Endothelial cell of umbilical vein (primary cell): Measurements from ENCODE around the gene CCDC183. TPM values are rescaled to one million over a fixed set of nuclear protein-coding genes. Genes with fewer than 3 reads are reported as not detected.
"Not testable (repeated sequence)": the region's sequence is repeated elsewhere in the genome, so short reads cannot be mapped to it uniquely, and the experiment has no call there.

Experiments
- BruUV-seq: library from RNA; stranded (reverse); fragments of 400-500 nt; replicated peaks from 2 replicates; lab custom pipeline; 2021; lab: Mats Ljungman, UMichigan
- CTCF ChIA-PET: fragments of 300-600, 350-600 bp; sonication (Branson Sonifier 250); formaldehyde crosslinking; loops from one replicate; lab custom pipeline; 2021; ENCODE audit warnings: antibody characterized with exemption, inconsistent platforms; lab: Charles Lee
- POLR2A ChIA-PET: fragments of 300-600, 350-600 bp; sonication (Branson Sonifier 250); formaldehyde crosslinking; loops from one replicate; lab custom pipeline; 2021; ENCODE audit warnings: antibody characterized with exemption, inconsistent platforms; lab: Charles Lee
- DNase-seq: peaks from one replicate; pipeline ENCODE4 v3.0.0-alpha.2; 2011; ENCODE audit warnings: low read depth, low spot score
- FAIRE-seq: peaks from 2 replicates; lab custom pipeline; 2011; peaks lifted over from hg19 to GRCh38; lab: Jason Lieb, UNC
- H2AFZ ChIP-seq: 2 replicates; pipeline ENCODE4 v1.6.0; 2012; ENCODE audit warnings: low read depth, low read length, control low read depth, inconsistent platforms
- H3K27ac ChIP-seq: 2 replicates; pipeline ENCODE4 v1.5.1; 2011; ENCODE audit warnings: low read depth, mild to moderate bottlenecking, control low read depth, low read length, moderate library complexity; ENCODE audit not compliant: insufficient read depth
- H3K27me3 ChIP-seq, 2 experiments: 2 replicates each; pipeline versions ENCODE4 v1.6.0 to v1.6.1; 2011; ENCODE audit warnings: low read length in 2 of 2, mixed read lengths in 1 of 2; ENCODE audit not compliant: control insufficient read depth in 2 of 2, insufficient read depth in 2 of 2
- H3K36me3 ChIP-seq, 2 experiments: 2 replicates in 1 of 2; 3 replicates in 1 of 2; pipeline ENCODE4 v1.5.1; 2011; ENCODE audit warnings: low read length in 2 of 2, mild to moderate bottlenecking in 1 of 2, moderate library complexity in 1 of 2; ENCODE audit not compliant: control insufficient read depth in 2 of 2, insufficient read depth in 2 of 2; ENCODE audit errors: extremely low read depth in 1 of 2
- H3K4me1 ChIP-seq: 3 replicates; pipeline ENCODE4 v1.5.1; 2011; ENCODE audit warnings: mild to moderate bottlenecking, low read length; ENCODE audit not compliant: control insufficient read depth, insufficient read depth; ENCODE audit errors: extremely low read depth
- H3K4me2 ChIP-seq: 2 replicates; pipeline ENCODE4 v1.6.1; 2011; ENCODE audit warnings: low read length, control low read depth, mixed read lengths; ENCODE audit not compliant: insufficient read depth
- H3K4me3 ChIP-seq, 3 experiments: fragments of 200-600 bp in 1 of 3; sonication (generic), shearing (Covaris generic) in 1 of 3; replicated peaks in 1 of 3; 2 replicates each; pipeline ENCODE4 v1.5.1; 2011 to 2016; ENCODE audit warnings: control low read depth in 3 of 3, low read length in 3 of 3, mild to moderate bottlenecking in 2 of 3, inconsistent platforms in 1 of 3, low read depth in 1 of 3, moderate library complexity in 1 of 3; ENCODE audit not compliant: insufficient read depth in 1 of 3
- H3K79me2 ChIP-seq: 2 replicates; pipeline ENCODE4 v1.6.0; 2012; ENCODE audit warnings: low read length, inconsistent platforms; ENCODE audit not compliant: control insufficient read depth, insufficient read depth
- H3K9ac ChIP-seq: replicated peaks from 2 replicates; pipeline ENCODE3; 2011; ENCODE audit warnings: low read length, control low read depth; ENCODE audit not compliant: insufficient read depth; ENCODE audit errors: extremely low read depth
- H3K9me1 ChIP-seq: replicated peaks from 3 replicates; pipeline ENCODE4 v1.6.0; 2011; ENCODE audit warnings: mild to moderate bottlenecking, low read length; ENCODE audit not compliant: control insufficient read depth, insufficient read depth; ENCODE audit errors: extremely low read depth
- H3K9me3 ChIP-seq: replicated peaks from 2 replicates; pipeline ENCODE4 v1.5.1; 2012; ENCODE audit warnings: low read length, inconsistent platforms; ENCODE audit not compliant: control insufficient read depth, insufficient read depth
- H4K20me1 ChIP-seq: replicated peaks from 2 replicates; pipeline ENCODE3; 2011; ENCODE audit warnings: mild to moderate bottlenecking, low read length; ENCODE audit not compliant: control insufficient read depth, insufficient read depth; ENCODE audit errors: extremely low read depth
- CTCF ChIP-seq, 2 donors: IDR thresholded peaks; 1 replicate in 1 of 2; 2 replicates in 1 of 2; pipeline ENCODE4 v1.5.1; 2011; ENCODE audit warnings: low read length in 2 of 2, mild to moderate bottlenecking in 2 of 2, moderate library complexity in 2 of 2, control low read depth in 1 of 2, inconsistent platforms in 1 of 2, low read depth in 1 of 2; ENCODE audit not compliant: insufficient read depth in 1 of 2; ENCODE audit errors: extremely low read depth in 1 of 2
- POLR2AphosphoS5 ChIP-seq: IDR thresholded peaks from 2 replicates; pipeline ENCODE4 v1.6.1; 2012; ENCODE audit warnings: low read depth, mild to moderate bottlenecking, control low read depth, low read length, moderate library complexity; ENCODE audit not compliant: insufficient read depth
- dilution Hi-C: fragments of 300-500 bp; cut with MboI; formaldehyde crosslinking; loops from one replicate; pipeline ENCODE4 v1.15.0; 2019; ENCODE audit warnings: low sequenced_read_pairs; ENCODE audit not compliant: extremely low pct_ligation_motif_present
- intact Hi-C: fragments of 100-400 bp; cut with micrococcal nuclease; formaldehyde crosslinking; loops from one replicate; pipeline ENCODE4 v1.10.0; 2022
- polyA plus RNA-seq, 4 experiments: library from polyadenylated mRNA; depleted of rRNA in 3 of 4; stranded (reverse) in 3 of 4; unstranded in 1 of 4; fragments of >200 nt; gene quantifications; 2 replicates each; pipeline versions ENCODE4 v1.2.1 to v1.2.3, GENCODE V29; 2011 to 2012; ENCODE audit warnings: missing spikeins in 1 of 4
- total RNA-seq: library from RNA; stranded (reverse); gene quantifications from 2 replicates; pipeline ENCODE4 v1.2.3, GENCODE V29; 2021

The CCDC183 gene
- total and polyA plus RNA-seq, 2 donors (not counting 3 experiments of a cell fraction or from before 2014, with no cell fraction given) = 0.50 TPM; not detected in 1

GRCh38 chr9:136842380-136842948 is 46.3 kb downstream of the CCDC183 start, which contains the start of gene AJM1:
TSS of gene AJM1 (plus strand) at chr9:136842478. CDS start at chr9:136844415, 1,937 bp downstream.
- Histone ChIP-seq H3K36me3 (peaks cover 0 to 13% of the 10 kb centered on the region in 2 experiments), H3K4me3 (peak within 1 kb of the TSS in 1 of 3 experiments; percentile 34), H3K27me3 (peaks cover 10 to 28% of the 10 kb centered on the region in 2 experiments)
- CTCF ChIA-PET = interaction anchor here (0.6 to 2.8 kb wide), 18 partner anchors 10 to 193 kb away, joined by 3 to 18 read pairs (median 5); partner anchors contain the start of genes FBXW5, PAXX and RABL6
- H3K9me1 ChIP-seq, POLR2A ChIA-PET, H2AFZ ChIP-seq, H3K4me1 ChIP-seq, H3K27ac ChIP-seq, BruUV-seq, H4K20me1 ChIP-seq, H3K9ac ChIP-seq, H3K79me2 ChIP-seq, H3K9me3 ChIP-seq, H3K4me2 ChIP-seq, dilution Hi-C loops: not testable (repeated sequence)
- intact Hi-C loops = loop anchor here (2.0 to 5.0 kb wide), 3 partner anchors 35 to 192 kb away; partner anchors contain the start of genes CLIC3 and RABL6
- DNase-seq = peak; percentile 74
- FAIRE-seq = peak; percentile 85
- TF ChIP-seq CTCF (IDR thresholded peaks at IDR 0.05; ENCODE audit: extremely low read depth in 1 of 2, insufficient read depth in 1 of 2, low read depth in 1 of 2, low read length in 2 of 2) (peak; percentile 82 to 94), POLR2AphosphoS5 (peak; percentile 51)

- H3K4me1 ChIP-seq, DNase-seq, POLR2A ChIA-PET, H3K9ac ChIP-seq, dilution Hi-C loops, H3K9me3 ChIP-seq, BruUV-seq, FAIRE-seq, H3K27ac ChIP-seq, H4K20me1 ChIP-seq, H3K4me2 ChIP-seq, H3K9me1 ChIP-seq, H2AFZ ChIP-seq, H3K4me3 ChIP-seq, H3K79me2 ChIP-seq: not testable (repeated sequence)
- Histone ChIP-seq H3K27me3 (peaks cover 10 to 28% of the 10 kb centered on the region in 2 experiments), H3K36me3 (peaks cover 0 to 13% of the 10 kb centered on the region in 2 experiments)
- intact Hi-C loops = loop anchor here (2.0 to 5.0 kb wide), 3 partner anchors 36 to 192 kb away; partner anchors contain the start of genes CLIC3 and RABL6
- CTCF ChIA-PET = interaction anchor here (1.2 to 2.8 kb wide), 7 partner anchors 10 to 192 kb away, joined by 3 to 18 read pairs (median 10); partner anchors contain the start of genes FBXW5 and PAXX
These were observed 47.1 kb downstream of the CCDC183 start for GRCh38 chr9:136843159-136843800.
